Measurements from ENCODE around the gene IFITM5.

The IFITM5 gene

DNA sequence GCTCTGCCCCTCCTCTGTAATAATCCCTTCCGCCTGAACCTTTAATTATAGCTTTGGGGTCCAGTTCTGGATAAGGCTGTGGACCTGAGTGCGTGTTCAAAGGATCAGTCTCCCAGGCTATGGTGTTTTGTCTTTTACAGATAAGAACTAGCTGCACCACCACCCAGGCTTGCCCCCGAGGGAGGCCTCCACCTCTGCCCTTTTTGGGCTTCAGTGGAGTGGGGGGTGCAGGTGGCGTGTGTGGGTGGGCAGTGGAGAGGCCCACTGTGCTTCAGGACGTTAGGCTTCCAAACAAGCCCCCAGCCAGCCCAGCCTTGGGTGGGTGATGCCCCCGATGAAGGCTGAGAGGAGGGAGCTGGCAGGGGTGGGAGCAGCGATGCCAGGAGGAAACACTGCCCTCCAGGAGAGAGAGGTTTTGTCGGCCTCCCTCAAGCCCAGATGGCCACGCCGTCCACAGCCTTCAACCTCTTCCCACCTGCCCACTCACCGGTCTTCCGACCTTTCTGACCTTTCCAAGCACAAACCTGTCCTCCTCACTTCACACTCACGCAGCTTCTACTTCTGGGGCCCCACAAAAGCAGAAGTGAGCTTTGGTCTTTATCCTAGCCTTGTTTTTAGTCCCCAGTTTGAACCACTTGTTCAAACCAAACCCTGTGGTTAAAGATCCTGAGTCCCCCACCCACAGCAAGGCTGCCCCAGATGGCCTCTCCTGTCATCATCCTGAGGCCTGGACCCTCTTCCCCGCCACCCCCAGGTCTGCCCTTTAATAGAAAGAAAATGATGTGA is 42.2 kb downstream of the IFITM5 start:
- no peak overlapping the region for H3K27ac ChIP-seq
- no peaks in the 10 kb centered on the region for H3K27me3 ChIP-seq (replicated peaks)
- in situ Hi-C loops (cut with HindIII; ENCODE audit: low pct_ligation_motif_present, low sequenced_read_pairs): no loop called here
- no peak overlapping the region for H3K4me3 ChIP-seq (ENCODE audit: low read depth, low read length)
- H3K36me3 ChIP-seq (replicated peaks): peaks cover 18% of the 10 kb centered on the region
- TF ChIP-seq, protein P1, sequence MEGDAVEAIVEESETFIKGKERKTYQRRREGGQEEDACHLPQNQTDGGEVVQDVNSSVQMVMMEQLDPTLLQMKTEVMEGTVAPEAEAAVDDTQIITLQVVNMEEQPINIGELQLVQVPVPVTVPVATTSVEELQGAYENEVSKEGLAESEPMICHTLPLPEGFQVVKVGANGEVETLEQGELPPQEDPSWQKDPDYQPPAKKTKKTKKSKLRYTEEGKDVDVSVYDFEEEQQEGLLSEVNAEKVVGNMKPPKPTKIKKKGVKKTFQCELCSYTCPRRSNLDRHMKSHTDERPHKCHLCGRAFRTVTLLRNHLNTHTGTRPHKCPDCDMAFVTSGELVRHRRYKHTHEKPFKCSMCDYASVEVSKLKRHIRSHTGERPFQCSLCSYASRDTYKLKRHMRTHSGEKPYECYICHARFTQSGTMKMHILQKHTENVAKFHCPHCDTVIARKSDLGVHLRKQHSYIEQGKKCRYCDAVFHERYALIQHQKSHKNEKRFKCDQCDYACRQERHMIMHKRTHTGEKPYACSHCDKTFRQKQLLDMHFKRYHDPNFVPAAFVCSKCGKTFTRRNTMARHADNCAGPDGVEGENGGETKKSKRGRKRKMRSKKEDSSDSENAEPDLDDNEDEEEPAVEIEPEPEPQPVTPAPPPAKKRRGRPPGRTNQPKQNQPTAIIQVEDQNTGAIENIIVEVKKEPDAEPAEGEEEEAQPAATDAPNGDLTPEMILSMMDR (IDR thresholded peaks at IDR 0.05; ENCODE audit: low read depth, low read length, missing control alignments): no peak
- no peak for DNase-seq

DNA sequence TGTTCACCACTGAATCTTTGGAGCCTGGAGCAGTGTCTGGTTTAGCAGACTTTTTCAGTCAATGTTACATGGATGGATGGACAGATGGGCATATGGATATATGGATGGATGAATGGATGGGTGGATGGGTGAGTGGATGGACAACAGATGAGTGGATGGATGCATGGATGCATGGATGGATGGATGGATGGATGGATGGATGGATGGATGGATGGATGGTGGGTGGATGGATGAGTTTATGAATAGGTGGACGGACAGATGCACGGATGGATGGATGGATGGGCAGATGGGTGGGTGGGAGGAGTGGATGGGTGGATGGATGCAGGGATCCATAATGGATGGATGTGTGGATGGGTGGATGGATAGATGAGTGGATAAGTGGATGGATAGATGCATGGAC is 43.5 kb downstream of the IFITM5 start:
- Histone ChIP-seq H3K36me3 (replicated peaks) (peaks cover 30% of the 10 kb centered on the region), H3K27me3 (replicated peaks) (no peaks in the 10 kb centered on the region), H3K4me3 (ENCODE audit: low read depth, low read length) (no peak overlapping the region), H3K27ac (no peak overlapping the region)
- TF ChIP-seq, protein P1 (IDR thresholded peaks at IDR 0.05; ENCODE audit: low read depth, low read length, missing control alignments): no peak
- no peak for DNase-seq
- in situ Hi-C loops (cut with HindIII; ENCODE audit: low pct_ligation_motif_present, low sequenced_read_pairs): no loop called here

DNA sequence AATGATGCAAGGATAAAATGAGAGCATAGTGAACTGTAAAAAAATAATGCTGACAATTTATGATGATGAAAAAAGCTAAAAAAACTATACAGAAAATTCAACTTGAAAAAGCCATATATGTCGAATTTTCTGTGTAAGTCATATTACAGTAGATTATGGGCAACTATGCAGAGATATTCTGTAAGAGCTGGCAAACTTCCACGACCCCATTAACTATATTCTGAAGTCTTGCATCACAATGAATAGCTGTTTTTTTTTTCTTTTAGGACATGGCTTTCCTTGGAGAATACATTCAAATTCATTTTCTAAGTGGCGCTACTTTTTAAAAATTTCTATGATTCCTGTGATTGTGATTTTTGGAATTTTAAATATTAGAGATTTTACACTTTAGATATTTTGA is 44.1 kb downstream of the IFITM5 start:
- in situ Hi-C loops (cut with HindIII; ENCODE audit: low pct_ligation_motif_present, low sequenced_read_pairs): no loop called here
- TF ChIP-seq, protein P1 (IDR thresholded peaks at IDR 0.05; ENCODE audit: low read depth, low read length, missing control alignments): no peak

DNA sequence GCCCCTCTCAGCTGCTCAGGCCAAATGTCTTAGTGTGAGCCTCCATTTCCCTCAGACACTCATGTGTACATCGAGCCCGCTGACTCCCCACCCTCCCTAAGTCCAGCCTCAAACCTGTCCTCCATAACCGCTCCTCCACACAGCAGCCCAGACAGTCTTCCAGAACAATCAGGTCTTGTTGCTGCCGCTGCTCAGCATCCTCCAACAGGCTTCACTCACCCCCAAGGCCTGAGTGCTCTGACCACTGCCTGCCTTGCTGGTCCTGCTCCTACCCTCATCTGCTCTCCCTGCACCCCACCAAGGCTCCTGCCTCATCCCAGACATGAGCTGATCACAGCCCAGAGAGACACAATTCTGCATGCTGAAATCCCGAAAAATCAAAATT is 45.4 kb downstream of the IFITM5 start:
- no peak overlapping the region for H3K4me3 ChIP-seq (ENCODE audit: low read depth, low read length)
- in situ Hi-C loops (cut with HindIII; ENCODE audit: low pct_ligation_motif_present, low sequenced_read_pairs): no loop called here
- no peak for DNase-seq
- peaks cover 47% of the 10 kb centered on the region for H3K36me3 ChIP-seq (replicated peaks)
- TF ChIP-seq, protein P1 (IDR thresholded peaks at IDR 0.05; ENCODE audit: low read depth, low read length, missing control alignments): no peak
- H3K27ac ChIP-seq: no peak overlapping the region
- no peaks in the 10 kb centered on the region for H3K27me3 ChIP-seq (replicated peaks)

More for the DNA sequence above, 44.1 kb downstream of the IFITM5 start:
- no peak overlapping the region for H3K27ac ChIP-seq
- H3K27me3 ChIP-seq (replicated peaks): no peaks in the 10 kb centered on the region
- peaks cover 36% of the 10 kb centered on the region for H3K36me3 ChIP-seq (replicated peaks)
- H3K4me3 ChIP-seq (ENCODE audit: low read depth, low read length): no peak overlapping the region
- no peak for DNase-seq

DNA sequence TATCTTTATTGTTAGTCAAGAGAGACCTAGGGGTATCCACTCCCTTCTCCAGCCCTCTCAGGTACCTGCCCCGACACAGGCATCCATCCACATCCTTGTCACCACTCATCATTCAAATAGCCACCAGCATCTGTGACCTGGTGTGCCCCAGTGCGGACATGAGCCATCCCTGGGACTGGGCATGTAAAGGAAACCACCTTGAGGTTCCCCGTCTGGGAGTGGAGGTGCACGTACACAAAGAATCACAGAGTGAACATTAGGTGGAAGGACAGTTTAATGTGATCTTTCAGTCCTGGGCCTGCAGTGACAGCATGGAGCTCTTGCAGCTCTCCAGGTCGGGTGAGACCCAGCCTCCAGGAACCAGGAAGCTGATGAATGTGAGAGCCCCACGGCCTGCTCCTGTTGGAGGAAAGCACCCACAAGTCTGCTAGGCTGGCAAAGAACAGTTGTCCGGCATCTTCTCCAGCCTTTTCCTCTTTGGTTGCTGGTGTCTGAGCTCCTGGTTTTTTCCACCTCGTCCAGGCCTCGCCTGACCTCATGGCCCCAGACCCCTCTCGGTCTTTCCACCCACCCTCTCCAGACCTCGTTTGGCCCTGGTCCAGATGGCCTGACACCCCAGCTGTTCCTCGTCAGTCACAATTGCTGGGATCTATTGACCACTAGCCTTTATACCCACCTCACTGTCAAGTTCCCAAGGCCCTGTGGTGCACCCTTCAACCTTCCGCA is 46.0 kb downstream of the IFITM5 start:
- in situ Hi-C loops (cut with HindIII; ENCODE audit: low pct_ligation_motif_present, low sequenced_read_pairs): no loop called here
- TF ChIP-seq, protein P1 (IDR thresholded peaks at IDR 0.05; ENCODE audit: low read depth, low read length, missing control alignments): no peak
- H3K27me3 ChIP-seq (replicated peaks): no peaks in the 10 kb centered on the region
- peaks cover 50% of the 10 kb centered on the region for H3K36me3 ChIP-seq (replicated peaks)
- DNase-seq: no peak
- H3K27ac ChIP-seq: no peak overlapping the region
- H3K4me3 ChIP-seq (ENCODE audit: low read depth, low read length): no peak overlapping the region
